HCT116 (cell line): ENCODE results near the gene TBC1D17. TPM values are rescaled to one million over a fixed set of nuclear protein-coding genes. Genes with fewer than 3 reads are reported as not detected.

Experiments
- ATAC-seq: fragments of 200-7000 bp; cut with Tn5 transposase; 2 replicates; pipeline ENCODE4 v1.9.1; 2020; ENCODE audit warnings: mild to moderate bottlenecking, moderate library complexity
- BruUV-seq: library from RNA; stranded (reverse); fragments of 400-500 nt; replicated peaks from 2 replicates; lab custom pipeline; 2021; lab: Mats Ljungman, UMichigan
- CTCF ChIA-PET: fragments of 300-600 bp; sonication (Branson Sonifier 250); formaldehyde crosslinking; loops from one replicate; lab custom pipeline; 2021; ENCODE audit warnings: antibody characterized with exemption; lab: Charles Lee
- POLR2A ChIA-PET: fragments of 300-600, 350-600 bp; sonication (Branson Sonifier 250); formaldehyde crosslinking; loops from one replicate; lab custom pipeline; 2021; ENCODE audit warnings: antibody characterized with exemption; lab: Charles Lee
- RAD21 ChIA-PET, 2 experiments: fragments of 300-600 bp; sonication (Branson Sonifier 250); formaldehyde crosslinking; loops; one replicate each; lab custom pipeline; 2023; ENCODE audit warnings: low total read pairs in 2 of 2; ENCODE audit not compliant: uncharacterized antibody in 2 of 2, unreplicated experiment in 2 of 2, low non-redundant PET in 1 of 2; lab: Charles Lee
- DNase-seq: peaks from one replicate; pipeline ENCODE4 v3.0.0-alpha.2; 2010; ENCODE audit warnings: low read depth, low spot score
- H2AFZ ChIP-seq: fragments of 200-600 bp; shearing (Covaris generic), sonication (generic); 2 replicates; pipeline ENCODE4 v1.6.1; 2017; ENCODE audit warnings: low read depth, mixed run types, mixed read lengths, antibody characterized with exemption, low read length; ENCODE audit not compliant: poor library complexity, severe bottlenecking
- H3K27ac ChIP-seq: 2 replicates; pipeline ENCODE4 v1.5.1; 2012; ENCODE audit warnings: low read depth, low read length
- H3K27me3 ChIP-seq: fragments of 200-600 bp; sonication (generic); 2 replicates; pipeline ENCODE4 v1.6.1; 2016; ENCODE audit warnings: mixed run types, low read length, mixed read lengths; ENCODE audit not compliant: insufficient read depth
- H3K36me3 ChIP-seq, 2 experiments: fragments of 200-500 bp in 1 of 2; fragments of 200-600 bp in 1 of 2; sonication (Bioruptor generic) in 1 of 2; sonication (generic) in 1 of 2; 2 replicates each; pipeline versions ENCODE4 v1.5.1 to v1.6.1; 2014 to 2016; ENCODE audit warnings: low read length in 2 of 2, inconsistent platforms in 1 of 2, mixed read lengths in 1 of 2, mixed run types in 1 of 2; ENCODE audit not compliant: insufficient read depth in 2 of 2, control insufficient read depth in 1 of 2
- H3K4me1 ChIP-seq, 2 experiments: fragments of 200-600 bp in 1 of 2; sonication (generic) in 1 of 2; 2 replicates each; pipeline versions ENCODE4 v1.5.1 to v1.6.1; 2012 to 2017; ENCODE audit warnings: low read length in 2 of 2, inconsistent platforms in 1 of 2, mild to moderate bottlenecking in 1 of 2, mixed read lengths in 1 of 2, mixed run types in 1 of 2, moderate library complexity in 1 of 2; ENCODE audit not compliant: insufficient read depth in 2 of 2, control insufficient read depth in 1 of 2
- H3K4me2 ChIP-seq: fragments of 200-600 bp; sonication (generic); 2 replicates; pipeline ENCODE4 v1.6.1; 2017; ENCODE audit warnings: mixed run types, low read length, mixed read lengths
- H3K4me3 ChIP-seq, 2 experiments: fragments of 200-600 bp in 1 of 2; sonication (generic) in 1 of 2; replicated peaks in 1 of 2; 2 replicates each; pipeline ENCODE4 v1.5.1; 2011 to 2016; ENCODE audit warnings: low read length in 2 of 2, control low read depth in 1 of 2, low read depth in 1 of 2, mild to moderate bottlenecking in 1 of 2, mixed read lengths in 1 of 2, mixed run types in 1 of 2
- H3K79me2 ChIP-seq: fragments of 200-600 bp; sonication (generic); 2 replicates; pipeline ENCODE4 v1.6.1; 2017; ENCODE audit warnings: mild to moderate bottlenecking, mixed run types, low read length, moderate library complexity, mixed read lengths; ENCODE audit not compliant: insufficient read depth
- H3K9ac ChIP-seq: fragments of 200-600 bp; sonication (generic); 2 replicates; pipeline ENCODE4 v1.6.1; 2016; ENCODE audit warnings: low read length, mixed read lengths
- H3K9me2 ChIP-seq: fragments of 200-600 bp; sonication (generic), shearing (Covaris generic); 2 replicates; pipeline ENCODE4 v1.6.1; 2017; ENCODE audit warnings: mixed run types, mild to moderate bottlenecking, moderate library complexity; ENCODE audit not compliant: insufficient read depth
- H3K9me3 ChIP-seq, 2 experiments: fragments of 200-500 bp in 1 of 2; fragments of 200-600 bp in 1 of 2; sonication (Bioruptor generic) in 1 of 2; sonication (generic) in 1 of 2; 2 replicates each; pipeline ENCODE4 v1.6.1; 2014 to 2017; ENCODE audit warnings: low read length in 2 of 2, mixed read lengths in 2 of 2, inconsistent platforms in 1 of 2, low read depth in 1 of 2, mild to moderate bottlenecking in 1 of 2, mixed run types in 1 of 2, moderate library complexity in 1 of 2; ENCODE audit not compliant: control insufficient read depth in 1 of 2, insufficient read depth in 1 of 2
- H4K20me1 ChIP-seq: fragments of 200-600 bp; sonication (generic), shearing (Covaris generic); 2 replicates; pipeline ENCODE4 v1.6.1; 2017; ENCODE audit warnings: mixed run types, mild to moderate bottlenecking, moderate library complexity; ENCODE audit not compliant: insufficient read depth
- FOSL1 ChIP-seq: IDR thresholded peaks from 2 replicates; pipeline ENCODE4 v1.6.1; 2012; ENCODE audit warnings: low read depth
- POLR2AphosphoS5 ChIP-seq: IDR thresholded peaks from 2 replicates; pipeline ENCODE4 v1.6.1; 2011; ENCODE audit warnings: mild to moderate bottlenecking, low read depth, low read length, moderate library complexity
- YY1 ChIP-seq: IDR thresholded peaks from 2 replicates; pipeline ENCODE4 v1.6.1; 2011; ENCODE audit warnings: low read length, low read depth, moderate library complexity, mild to moderate bottlenecking; ENCODE audit not compliant: insufficient replicate concordance; ENCODE audit errors: extremely low read depth
- intact Hi-C: fragments of 100-400 bp; cut with micrococcal nuclease; formaldehyde crosslinking; loops from 2 replicates; pipeline ENCODE4 v1.10.0; 2022
- total RNA-seq: library from RNA; stranded (reverse); gene quantifications from one replicate; pipeline ENCODE4 v1.2.1, GENCODE V29; 2021; ENCODE audit not compliant: unreplicated experiment
- TF ChIP-seq, protein P1 (sequence below): IDR thresholded peaks from 2 replicates; pipeline ENCODE4 v1.6.1; 2012; ENCODE audit warnings: low read depth
- TF ChIP-seq, protein P2 (sequence below): IDR thresholded peaks from 2 replicates; pipeline ENCODE4 v1.6.1; 2012

The TBC1D17 gene
- total RNA-seq, 1 experiment from 2014 or later, result 32.9 TPM

DNA sequence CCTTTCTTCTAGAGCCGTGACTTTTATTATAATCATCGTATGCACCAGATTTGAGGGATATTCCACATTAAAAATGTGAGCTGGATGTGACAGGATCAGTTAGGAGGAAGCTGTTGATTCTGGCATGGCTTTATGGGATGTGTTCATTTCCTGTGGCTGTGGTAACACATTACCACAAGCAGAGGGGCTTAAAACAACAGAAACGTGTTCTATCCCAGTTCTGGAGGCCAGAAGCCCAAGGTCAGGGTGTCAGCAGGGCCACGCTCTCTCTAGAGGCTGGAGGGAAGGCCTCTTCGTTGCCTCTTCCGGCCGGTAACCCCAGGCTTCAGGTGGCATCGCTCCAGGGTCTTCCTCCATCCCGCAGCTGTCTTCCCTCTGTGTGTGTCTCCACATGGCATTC lies 44.9 kb upstream of the TBC1D17 start (continued):
- TF ChIP-seq, protein P1, sequence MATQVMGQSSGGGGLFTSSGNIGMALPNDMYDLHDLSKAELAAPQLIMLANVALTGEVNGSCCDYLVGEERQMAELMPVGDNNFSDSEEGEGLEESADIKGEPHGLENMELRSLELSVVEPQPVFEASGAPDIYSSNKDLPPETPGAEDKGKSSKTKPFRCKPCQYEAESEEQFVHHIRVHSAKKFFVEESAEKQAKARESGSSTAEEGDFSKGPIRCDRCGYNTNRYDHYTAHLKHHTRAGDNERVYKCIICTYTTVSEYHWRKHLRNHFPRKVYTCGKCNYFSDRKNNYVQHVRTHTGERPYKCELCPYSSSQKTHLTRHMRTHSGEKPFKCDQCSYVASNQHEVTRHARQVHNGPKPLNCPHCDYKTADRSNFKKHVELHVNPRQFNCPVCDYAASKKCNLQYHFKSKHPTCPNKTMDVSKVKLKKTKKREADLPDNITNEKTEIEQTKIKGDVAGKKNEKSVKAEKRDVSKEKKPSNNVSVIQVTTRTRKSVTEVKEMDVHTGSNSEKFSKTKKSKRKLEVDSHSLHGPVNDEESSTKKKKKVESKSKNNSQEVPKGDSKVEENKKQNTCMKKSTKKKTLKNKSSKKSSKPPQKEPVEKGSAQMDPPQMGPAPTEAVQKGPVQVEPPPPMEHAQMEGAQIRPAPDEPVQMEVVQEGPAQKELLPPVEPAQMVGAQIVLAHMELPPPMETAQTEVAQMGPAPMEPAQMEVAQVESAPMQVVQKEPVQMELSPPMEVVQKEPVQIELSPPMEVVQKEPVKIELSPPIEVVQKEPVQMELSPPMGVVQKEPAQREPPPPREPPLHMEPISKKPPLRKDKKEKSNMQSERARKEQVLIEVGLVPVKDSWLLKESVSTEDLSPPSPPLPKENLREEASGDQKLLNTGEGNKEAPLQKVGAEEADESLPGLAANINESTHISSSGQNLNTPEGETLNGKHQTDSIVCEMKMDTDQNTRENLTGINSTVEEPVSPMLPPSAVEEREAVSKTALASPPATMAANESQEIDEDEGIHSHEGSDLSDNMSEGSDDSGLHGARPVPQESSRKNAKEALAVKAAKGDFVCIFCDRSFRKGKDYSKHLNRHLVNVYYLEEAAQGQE, result no peak
- no peak for TF ChIP-seq YY1

DNA sequence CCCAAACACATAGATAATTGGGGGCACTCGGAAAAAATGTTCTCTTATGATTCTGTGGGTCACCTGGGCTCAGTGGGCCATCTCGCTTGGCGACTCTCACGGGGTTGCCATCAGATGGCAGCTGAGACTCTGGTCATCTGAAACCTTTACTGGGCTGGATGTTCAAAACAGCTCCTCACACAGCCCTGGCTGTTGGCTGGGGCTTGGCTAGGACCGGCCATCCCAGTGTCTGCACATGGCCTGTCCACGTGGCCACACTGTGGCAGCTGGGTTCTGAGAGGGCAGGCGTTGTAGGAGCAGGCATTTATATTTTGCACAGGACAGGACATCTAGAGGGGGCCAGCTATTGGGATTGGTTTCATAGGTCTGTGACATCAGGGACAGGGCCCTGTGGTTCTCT lies 43.9 kb upstream of the TBC1D17 start:
- Histone ChIP-seq H4K20me1 (no peaks in the 10 kb centered on the region), H3K9me3 (no peaks in the 10 kb centered on the region), H3K27ac (no peak overlapping the region), H3K9ac (no peak overlapping the region), H3K9me2 (no peaks in the 10 kb centered on the region), H3K36me3 (peaks cover 25 to 38% of the 10 kb centered on the region in 2 experiments), H3K27me3 (no peaks in the 10 kb centered on the region), H3K4me1 (no peaks in the 10 kb centered on the region), H3K4me2 (no peak overlapping the region), H3K79me2 (no peaks in the 10 kb centered on the region), H2AFZ (no peak overlapping the region), H3K4me3 (no peak overlapping the region)
- BruUV-seq, result no TSS peak
- intact Hi-C loops, result no loop called here
- TF ChIP-seq, protein P2, sequence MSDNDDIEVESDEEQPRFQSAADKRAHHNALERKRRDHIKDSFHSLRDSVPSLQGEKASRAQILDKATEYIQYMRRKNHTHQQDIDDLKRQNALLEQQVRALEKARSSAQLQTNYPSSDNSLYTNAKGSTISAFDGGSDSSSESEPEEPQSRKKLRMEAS, result no peak
- no peak for TF ChIP-seq FOSL1
- no peak for TF ChIP-seq POLR2AphosphoS5
- DNase-seq (no peak), ATAC-seq (no peak)
- ChIA-PET RAD21 (no interaction called here), POLR2A (no interaction called here), CTCF (no interaction called here)
